ENCODE measurements around the gene RPS6KL1.

The RPS6KL1 gene

DNA sequence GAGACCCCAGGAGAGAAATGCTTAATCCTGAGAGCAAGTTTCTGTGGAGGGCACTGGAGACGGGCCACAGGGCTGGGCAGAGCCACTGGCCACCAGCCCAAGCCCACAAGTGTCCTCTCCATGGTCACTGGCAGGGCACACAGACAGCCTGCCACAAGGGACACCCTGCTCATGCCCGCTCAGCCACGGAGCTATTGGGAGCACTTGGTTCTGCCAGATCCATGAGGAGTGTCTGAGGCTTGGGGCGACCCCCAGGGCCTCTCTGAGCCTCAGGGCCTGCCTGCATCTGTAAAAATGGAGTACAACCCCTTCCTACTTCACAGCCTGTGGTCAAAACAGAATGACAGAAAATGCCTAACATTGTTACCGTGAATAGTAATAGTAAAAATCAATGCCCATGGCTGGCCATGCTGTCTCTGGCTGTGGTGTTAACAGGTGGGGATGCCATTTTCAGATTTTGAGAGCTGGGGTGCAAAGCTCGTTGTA, 29.2 kb upstream of the RPS6KL1 start:
- no peak for DNase-seq (ENCODE audit: low read depth)

DNA sequence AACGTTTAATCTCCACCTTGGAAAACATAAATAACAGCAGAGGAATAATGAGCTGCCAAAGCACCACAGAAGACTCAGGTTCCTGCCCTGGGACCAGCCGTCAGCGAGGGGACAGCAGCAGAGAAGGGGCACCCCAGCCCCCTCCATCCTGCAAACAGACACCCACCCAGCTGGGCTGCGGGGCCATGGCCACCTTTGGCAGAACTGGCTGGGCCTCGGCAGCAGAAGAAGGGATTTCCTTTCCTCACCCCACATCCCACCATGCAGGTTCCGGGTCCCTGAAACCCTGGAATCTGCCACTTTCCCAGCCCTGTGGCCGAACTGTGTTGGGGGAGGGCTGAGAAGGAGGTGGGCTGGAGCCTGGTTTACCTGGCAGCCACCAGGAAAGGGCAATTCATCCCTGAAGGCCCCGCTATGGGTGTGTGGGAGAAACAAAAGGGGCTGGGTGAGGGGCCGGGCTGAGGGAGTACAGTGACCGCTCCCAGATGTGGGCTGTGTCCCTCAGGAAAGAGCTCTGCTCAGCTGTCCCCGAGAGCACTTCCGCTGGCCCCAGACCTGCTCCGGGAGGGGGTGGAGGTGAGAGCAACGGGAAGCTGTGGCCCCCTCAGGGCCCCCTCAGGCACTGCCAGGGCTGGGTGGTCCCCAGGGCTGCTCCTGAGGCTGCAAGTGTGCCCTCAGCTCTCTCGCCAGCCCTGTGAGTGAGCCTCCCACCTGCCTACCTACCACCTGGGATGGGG, 28.6 kb upstream of the RPS6KL1 start:
- DNase-seq (ENCODE audit: low read depth), result no peak

DNA sequence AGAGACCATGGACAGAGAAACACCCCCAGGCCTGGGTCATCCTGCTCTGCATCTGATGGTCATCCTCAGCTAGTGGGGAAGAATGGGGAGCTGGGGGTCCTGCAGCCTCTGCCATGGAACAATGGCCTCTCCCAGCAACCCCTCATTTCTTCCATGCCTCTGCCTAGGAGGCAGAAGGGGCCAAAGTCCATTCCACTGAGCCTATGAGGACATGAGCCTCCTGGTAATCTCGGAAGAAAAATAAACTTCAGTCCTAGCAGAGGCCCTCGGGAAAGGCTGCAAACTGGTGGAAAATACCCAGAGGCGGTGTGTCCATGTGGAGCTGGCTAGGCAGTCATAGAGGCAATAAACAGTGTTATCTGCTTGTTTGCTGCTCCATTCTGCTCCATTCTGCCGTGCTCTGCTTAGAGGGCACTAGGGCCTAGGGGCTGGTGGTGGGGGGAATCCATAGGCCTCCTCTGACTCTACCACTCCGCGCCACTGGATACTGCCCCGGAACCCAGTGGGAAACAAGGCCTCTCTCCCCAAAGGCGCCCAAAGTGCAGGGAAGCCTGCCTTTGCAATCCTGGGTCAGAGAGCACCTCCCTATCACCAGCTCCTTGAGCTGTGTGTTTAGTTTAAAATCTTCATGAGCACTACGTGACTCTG, 27.9 kb upstream of the RPS6KL1 start:
- no peak for DNase-seq (ENCODE audit: low read depth)

DNA sequence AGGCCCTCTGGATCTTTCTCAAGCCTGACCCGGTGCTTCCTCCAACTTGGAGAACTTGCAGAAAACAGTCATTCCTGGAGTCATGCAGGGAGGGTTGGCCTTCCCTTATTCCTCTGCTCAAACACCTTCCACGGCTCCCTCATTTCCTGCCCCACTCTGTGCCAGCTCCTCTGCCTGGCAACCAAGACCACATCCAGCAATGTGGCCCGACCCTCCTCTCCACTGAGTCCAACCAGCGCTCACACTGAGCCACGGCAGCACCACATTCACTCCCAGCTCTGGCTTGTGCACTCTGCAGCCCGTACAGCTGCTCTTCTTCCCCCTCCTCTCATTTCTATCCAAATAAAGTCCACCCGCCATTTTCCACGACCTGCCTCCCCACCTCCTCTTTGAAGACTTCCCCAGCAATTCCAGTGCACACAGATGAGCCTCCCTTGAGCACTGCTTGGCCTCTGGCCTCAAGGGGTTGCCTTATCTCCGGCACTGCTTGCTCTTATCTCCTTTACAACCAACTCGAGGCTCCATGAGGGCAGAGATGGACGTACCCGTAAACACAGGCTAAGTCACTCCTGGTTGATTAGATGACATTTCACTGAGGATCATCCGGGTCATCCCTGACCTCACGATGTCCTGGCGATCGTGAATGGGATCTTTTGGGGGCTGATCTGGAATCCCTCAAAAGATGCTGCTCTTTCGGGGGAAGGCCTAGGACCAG, 27.0 kb upstream of the RPS6KL1 start:
- no peak for DNase-seq (ENCODE audit: low read depth)

DNA sequence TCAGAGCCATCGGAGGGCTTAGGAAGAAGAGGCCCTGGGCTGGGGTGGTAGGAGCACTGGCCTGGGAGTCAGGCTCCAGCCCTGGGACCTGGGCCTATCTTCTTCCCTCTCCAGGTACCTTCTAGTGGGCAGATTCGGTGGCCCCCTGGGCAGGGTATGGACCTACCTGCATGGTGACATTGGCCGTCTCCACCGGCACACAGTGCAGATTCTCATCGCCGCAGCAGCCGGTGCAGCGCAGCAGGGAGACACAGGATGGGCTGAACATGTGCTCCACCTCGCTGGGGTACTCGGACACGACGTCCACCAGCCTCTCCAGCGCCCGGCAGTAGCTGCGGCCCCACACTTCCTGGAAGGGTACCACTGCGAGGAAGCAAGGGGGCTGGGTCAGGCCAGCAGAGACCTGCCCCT, 26.1 kb upstream of the RPS6KL1 start:
- no peak for DNase-seq (ENCODE audit: low read depth)

DNA sequence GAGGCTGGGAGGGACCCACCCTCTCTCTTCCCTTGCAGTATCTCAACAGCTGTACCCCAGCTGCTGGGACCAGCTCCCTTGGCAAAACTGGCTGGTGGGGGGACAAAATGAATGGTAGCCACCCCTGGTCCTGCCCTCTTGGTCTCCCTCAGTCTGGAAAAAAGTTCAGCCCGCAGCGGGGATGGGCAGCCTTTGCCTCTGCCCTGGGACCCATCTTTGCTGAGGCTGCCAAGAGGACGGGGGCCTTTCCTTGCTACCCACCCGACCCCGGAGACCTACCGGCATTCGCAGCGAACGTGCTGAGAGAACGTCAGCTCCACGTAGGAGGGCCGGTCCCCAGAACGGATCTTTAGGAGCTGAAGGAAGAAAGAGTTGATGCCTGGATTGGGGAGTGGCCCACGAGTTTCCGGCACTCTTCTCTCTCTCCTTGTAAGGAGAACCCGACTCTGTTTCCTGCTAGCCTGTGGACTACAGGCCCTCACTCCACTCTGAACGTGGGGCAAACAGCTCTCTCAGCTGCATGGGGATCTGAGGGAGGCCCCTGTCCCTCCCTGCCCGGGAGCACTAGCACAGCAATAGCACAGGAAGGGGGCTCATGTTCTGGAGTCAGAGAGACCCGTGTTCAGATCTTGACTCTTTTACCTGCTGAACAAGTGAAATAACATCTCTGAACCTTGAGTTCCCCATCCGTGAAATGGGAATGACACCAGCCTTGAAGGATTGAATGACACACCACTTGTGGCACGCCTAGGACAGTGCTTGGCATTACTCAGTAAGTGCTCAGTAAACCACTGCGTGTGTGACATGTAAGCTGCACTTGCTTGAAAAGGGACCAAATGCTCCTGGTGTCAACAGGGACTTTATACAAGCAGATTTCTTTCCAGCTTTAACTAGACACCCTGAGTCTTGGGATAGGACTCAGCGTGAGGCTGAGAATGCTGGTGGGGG, 25.4 kb upstream of the RPS6KL1 start:
- DNase-seq (ENCODE audit: low read depth), result no peak

DNA sequence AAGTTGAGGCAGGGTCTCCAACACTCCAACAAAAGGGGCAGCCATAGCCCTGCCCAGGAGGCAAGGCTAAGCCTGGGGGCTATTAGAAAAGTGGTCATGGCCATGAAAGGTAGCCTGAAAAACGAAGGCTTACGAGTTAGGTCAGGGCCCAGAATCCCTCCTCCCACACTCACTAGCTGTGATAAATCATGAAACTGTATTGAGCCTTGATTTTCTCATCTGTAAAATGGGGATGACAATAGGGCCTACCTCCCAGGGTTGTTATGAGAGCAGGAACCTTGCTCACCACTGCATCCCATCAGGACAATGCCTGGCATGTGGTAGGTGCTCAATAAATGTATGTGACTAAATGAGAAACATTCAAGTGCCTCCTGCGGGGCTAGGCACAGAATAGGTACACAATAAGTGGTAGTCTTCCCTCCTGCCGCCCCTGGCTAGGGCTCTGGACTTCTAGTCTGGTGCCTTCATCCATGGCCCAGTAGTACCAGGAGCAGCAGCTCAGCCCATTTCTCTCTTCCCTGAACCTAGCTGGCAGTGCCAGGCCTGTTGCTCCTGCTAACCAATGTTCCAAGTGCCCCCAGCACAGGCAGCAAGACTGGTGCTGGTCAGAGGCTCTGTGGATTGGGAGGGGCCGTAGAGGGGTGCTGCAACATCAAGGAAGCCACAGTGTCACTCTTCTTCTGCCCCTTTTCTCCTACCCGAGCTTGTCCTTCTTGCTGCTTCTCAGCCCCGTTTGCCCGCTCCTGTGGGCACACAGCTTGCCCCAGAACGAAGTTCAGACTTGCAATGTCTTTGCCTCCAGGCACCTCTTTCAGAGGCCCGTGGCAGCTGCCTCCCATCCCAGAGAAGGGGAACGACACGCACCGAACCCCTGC, 24.5 kb upstream of the RPS6KL1 start:
- no peak for DNase-seq (ENCODE audit: low read depth)

DNA sequence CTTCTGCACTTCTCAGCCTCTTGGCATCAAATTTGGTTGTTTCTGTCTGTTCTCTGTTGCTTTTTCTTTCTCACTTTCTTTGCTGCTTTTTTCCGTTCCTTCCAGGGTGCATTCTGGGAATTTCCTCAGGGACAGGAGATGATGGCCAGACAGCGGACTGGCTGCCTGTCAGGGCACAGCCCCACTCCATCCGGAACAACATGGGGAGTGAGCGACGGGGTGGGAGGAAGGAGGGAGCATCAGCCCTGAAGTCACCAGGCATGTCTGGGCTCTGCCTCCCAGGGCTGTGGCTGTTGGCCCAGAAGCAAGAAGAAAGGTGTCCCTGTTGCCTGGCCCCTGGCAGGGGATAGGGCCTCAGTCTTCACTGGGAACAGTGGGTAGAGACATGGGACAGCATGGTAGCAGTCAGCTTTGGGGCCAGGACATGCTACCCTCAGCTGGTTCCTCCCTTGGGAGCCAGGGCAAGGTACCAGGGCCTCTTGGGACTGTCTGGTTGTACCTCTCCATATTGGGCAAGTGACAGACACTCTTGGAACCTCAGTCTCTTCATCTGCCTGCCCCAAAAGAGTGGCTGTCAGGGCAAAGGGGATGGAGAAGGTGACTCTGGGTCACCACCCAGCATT, 23.7 kb upstream of the RPS6KL1 start:
- DNase-seq (ENCODE audit: low read depth), result no peak

DNA sequence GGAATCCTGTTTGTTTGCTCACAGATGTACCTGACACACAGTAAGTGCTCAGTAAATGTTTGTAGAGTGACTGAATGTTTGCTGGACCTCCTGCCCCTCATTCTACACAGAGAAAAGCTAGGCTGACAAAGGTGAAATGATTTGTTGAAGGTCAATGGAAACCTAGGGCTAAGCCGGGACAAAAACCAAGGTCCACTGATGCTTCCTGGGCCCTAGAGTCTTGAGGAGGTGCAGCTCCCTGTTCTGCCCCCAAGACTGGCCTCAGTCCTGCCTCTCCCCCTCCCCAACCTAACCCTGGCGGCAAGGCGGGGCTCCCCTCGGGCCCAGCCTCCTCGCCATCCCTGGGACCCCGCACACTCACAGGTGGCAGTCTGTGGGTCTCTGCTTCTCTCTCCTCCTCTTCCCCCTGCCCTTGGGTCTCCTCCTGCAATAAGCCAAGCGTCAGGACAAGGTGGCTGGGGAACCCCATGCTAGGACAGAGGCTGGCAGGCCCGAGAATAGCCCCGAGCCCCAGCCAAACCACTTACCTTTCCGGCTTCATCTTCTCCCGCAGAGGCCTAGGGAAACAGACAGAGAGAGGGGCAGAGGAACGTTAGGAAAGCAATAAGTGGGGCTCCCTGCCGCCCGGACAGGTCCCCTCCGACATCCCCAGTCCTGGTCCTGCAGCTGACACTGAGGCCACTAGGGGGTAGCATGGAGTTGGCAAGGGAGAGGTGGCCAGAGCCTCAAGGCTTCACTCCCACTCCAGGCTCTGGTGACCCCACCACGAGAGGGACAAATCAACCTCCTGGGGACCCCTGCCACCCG, 23.0 kb upstream of the RPS6KL1 start:
- DNase-seq (ENCODE audit: low read depth), result peak; percentile 64

DNA sequence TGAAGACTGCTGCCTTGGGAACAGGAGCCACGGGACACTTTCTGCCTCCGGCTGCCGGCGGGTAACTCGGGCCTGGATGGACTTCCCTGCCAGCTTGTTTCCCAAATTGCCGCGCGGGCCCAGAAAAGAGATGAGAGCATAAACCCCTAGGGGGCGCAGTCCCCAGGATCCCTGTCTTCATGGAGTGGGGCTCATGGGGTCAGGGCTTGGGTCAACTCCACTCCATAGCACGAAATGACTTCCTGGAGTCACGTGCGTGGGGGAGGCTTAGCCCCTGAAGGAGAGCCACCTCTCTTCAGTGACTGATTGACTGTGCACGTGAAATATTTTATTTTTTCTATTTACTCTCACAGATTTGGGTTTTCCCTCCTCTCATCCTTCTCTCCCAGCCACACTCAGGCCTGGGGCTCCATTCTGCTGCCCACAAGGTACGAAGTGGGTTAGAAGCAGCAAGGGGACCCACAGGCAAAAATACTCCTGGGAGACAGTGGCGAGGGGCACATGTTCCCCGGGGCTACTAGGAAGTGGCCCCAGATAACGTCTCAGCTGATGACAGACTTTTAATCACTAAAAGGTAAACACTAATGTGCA, 22.3 kb upstream of the RPS6KL1 start:
- no peak for DNase-seq (ENCODE audit: low read depth)

DNA sequence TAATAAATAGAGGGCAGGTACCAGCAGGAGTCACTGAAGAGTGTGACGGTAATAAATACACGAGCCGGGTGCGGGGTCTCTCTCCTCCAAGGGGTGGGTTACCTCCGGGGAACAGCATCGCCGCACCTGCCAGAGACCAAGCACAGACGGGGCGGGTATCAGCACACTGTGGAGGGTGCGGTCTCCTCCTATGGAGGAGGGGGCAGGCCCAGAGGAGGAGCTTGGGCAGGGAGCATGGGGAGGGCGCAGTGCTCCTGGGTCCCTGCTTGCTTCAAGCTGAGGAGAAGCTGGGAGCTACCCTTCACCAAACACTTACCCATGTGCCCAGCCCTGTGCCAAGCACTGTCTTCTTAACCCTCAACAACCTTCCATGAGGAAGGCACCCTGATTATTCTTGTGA, 19.5 kb upstream of the RPS6KL1 start:
- DNase-seq (ENCODE audit: low read depth), result no peak

DNA sequence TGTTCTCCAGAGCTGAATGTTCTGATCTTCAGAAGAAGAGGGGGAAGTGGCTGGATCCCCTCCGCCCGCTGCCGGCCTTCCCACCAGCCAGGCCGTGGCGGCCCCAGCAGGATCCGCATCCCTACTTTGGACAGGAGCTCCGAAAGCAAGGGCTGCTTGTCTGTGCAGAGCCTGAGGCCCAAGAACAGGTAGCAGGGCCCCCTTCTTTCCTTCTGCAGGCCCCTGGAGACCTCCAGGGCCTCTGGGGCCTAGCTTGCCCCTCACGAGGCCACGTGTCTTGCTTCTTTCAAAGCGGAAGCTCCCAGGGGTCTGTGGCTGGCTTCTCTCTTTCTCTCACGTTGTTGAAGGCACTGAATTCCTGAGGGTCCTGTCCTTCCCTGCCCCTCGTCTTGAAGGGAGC, 19.1 kb upstream of the RPS6KL1 start:
- DNase-seq (ENCODE audit: low read depth), result no peak

DNA sequence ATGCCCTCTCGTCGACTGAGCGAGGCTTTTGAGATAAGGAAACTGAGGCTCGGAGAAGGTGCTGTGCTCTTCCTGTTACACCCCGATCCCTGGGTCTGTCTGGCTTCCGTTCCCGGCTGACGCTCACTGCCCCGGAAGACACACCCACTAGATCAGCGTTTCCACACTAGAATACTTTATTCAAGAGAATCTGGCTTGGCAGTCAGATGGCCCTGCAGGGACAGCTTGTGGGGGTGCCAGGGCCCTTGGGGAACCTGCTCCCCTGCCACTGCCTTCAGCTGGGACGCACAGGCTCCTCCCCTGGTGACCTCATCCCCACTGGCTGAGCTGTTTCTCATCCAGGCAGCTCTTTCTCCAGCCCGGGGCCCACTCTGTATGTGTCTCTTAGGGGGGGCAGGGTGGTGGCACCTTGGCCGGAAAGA, 18.6 kb upstream of the RPS6KL1 start:
- peak; percentile 35 for DNase-seq (ENCODE audit: low read depth)

DNA sequence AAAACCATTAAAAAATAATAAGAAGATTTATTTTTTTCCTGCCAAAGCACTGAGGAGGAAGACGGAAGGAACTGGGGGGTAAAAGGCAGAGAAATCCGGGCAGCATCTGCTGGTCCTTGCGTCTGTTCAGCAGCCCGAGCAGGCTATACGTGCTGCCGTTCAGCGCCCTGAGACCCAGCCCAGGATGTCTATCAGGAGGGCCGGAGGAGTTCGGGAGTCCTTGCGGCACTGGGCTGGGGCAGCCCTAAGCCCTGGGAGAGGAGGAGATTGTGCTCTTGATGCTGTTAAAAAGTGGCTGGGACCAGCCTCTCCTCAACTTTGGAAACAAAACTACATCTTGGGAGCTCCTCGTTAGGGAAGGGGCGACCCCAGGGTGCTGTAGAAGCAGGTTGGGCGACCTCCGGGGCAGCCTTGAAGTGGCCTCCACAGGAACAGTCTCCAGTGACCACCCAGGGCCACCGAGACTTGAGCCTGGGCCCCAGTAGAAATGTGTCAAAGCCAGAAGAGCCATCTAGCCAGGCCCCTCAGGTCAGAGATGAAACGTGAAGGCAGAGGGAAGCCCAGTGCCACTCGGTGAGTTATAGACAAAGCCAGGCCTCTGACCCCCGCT, 18.0 kb upstream of the RPS6KL1 start:
- DNase-seq (ENCODE audit: low read depth), result no peak

DNA sequence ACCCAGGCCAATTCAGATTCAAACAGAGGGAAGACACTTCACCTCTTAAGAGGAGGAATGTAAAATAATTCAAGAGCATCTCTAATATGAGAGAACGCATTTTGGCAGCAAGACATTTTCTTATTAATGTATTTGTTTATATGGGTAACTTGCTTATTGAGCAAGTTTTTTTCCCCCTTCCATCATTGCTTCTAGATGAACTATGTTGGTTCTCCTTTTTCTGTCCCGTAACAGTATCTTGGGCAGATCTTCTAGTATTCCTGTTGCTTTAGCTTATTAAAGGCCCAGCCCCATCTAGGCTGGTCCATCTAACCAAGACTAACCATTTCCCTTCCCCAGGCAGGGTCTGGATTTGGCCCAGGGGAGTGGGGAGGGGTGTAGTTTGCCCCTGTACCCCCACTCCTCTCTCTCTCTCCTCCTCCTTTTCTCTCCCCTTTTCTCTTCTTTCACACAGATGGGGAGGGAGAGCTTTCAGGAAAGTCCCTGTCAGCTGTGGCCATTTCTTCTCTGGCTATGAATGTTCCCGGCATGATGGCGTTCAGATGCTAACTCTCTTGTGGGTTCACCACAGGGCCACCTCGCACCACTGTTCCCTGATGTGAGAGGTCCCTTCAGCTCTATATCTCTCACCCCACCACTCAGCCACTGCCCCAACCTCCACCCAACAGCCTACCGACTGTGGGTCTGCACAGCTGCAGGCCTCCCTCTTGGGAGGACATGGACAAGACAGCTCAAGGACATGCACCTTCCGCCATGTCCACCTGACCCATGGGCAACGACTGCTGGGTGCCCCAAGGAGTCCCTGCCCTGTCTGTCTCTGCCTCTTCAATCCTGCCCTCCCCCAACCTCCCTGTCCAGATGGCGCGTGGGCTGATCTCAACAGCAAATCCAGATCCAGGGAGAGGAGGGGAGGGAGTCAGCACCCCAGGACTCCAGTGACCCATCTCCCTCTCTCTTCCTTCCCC, 15.8 kb upstream of the RPS6KL1 start:
- DNase-seq (ENCODE audit: low read depth), result no peak

DNA sequence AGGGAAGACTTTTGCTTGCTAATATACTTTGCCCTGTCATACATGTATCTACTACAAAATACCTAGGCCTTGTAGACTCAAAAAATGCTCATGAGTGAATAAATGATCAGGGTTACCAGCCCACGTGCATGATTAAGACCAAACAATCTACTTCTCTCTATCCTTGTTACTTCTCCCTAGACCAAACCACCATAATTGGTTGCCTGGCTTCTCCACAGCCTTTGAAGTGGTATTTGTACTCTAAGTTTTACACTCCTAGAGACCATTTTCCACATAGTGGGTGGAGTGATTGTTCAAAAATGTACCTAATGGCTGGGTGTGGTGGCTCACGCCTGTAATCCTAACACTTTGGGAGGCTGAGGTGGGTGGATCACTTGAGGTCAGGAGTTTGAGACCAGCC, 14.1 kb upstream of the RPS6KL1 start:
- no peak for DNase-seq (ENCODE audit: low read depth)

DNA sequence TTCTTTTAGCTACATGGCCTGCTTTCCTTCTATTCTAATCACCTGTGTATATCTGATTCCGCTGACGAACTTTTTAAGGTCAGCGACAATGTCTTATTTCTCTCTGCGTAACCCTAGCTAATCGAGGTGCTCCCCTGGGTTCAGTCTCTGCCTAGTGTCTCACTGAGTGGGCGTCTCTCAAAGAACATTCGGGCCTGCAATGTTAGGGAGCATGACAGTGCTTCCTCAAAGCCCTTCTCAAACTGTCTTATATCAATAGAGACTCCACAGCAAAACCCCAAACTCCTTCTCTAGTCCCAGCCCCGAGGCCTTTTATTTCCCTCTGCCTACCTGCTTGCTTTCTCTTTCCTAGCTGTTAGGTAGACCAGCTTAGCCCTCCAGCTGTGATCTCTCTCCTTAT, 13.7 kb upstream of the RPS6KL1 start:
- no peak for DNase-seq (ENCODE audit: low read depth)

DNA sequence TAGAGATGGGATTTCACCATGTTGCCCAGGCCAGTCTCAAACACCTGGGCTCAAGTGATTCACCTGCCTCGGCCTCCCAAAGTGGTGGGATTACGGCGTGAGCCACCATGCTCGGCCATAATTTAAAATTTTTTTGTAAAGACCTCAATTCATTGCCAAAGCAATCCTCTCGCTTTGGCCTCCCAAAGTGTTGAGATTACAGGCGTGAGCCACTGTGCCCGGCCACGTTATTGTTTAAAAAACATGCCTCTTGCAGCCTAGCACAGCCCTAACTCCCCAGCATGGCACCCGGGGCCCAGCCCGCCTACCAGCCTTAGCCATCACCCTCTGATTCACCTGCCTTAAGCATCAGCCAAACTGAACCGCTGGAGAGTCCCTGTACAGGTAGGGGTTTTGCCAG, 13.1 kb upstream of the RPS6KL1 start:
- no peak for DNase-seq (ENCODE audit: low read depth)
